HEK293T (cell line): ENCODE data around the gene NUDT14.

ENCODE experiments used
- CTCF ChIA-PET: fragments of 350-600 bp; formaldehyde crosslinking; extraction: SDS; loops from one replicate; lab custom pipeline; 2021; ENCODE audit warnings: antibody characterized with exemption, inconsistent platforms; lab: Yijun Ruan, JAX
- POLR2A ChIA-PET: fragments of 350-600 bp; formaldehyde crosslinking; extraction: SDS; loops from one replicate; lab custom pipeline; 2020; ENCODE audit warnings: antibody characterized with exemption, inconsistent platforms; lab: Yijun Ruan, JAX
- DNase-seq: peaks from one replicate; pipeline ENCODE4 v3.0.0; 2012; ENCODE audit warnings: mixed read lengths; ENCODE audit errors: extremely low spot score
- ARNT ChIP-seq: fragments of 450-650 bp; IDR thresholded peaks from 2 replicates; pipeline ENCODE4 v1.6.1; 2017; ENCODE audit warnings: mild to moderate bottlenecking
- BHLHE40 ChIP-seq: fragments of 450-650 bp; IDR thresholded peaks from 2 replicates; pipeline ENCODE4 v1.6.1; 2016; ENCODE audit warnings: mild to moderate bottlenecking, moderate library complexity, borderline replicate concordance
- CTBP1 ChIP-seq: fragments of 450-650 bp; IDR thresholded peaks from 2 replicates; pipeline ENCODE4 v1.6.1; 2016; ENCODE audit warnings: borderline replicate concordance
- ELF4 ChIP-seq: fragments of 450-650 bp; IDR thresholded peaks from 2 replicates; pipeline ENCODE4 v1.6.1; 2017; ENCODE audit warnings: antibody characterized with exemption
- FOXA1 ChIP-seq: fragments of 450-650 bp; IDR thresholded peaks from 2 replicates; pipeline ENCODE4 v1.6.1; 2016; ENCODE audit warnings: mild to moderate bottlenecking
- FOXK2 ChIP-seq: fragments of 450-650 bp; IDR thresholded peaks from 2 replicates; pipeline ENCODE4 v1.6.1; 2016; ENCODE audit warnings: mild to moderate bottlenecking
- FOXM1 ChIP-seq: fragments of 450-650 bp; IDR thresholded peaks from 2 replicates; pipeline ENCODE4 v1.6.1; 2017; ENCODE audit warnings: mild to moderate bottlenecking, borderline replicate concordance
- HDGF ChIP-seq: fragments of 450-650 bp; IDR thresholded peaks from 2 replicates; pipeline ENCODE4 v1.6.1; 2017; ENCODE audit warnings: antibody characterized with exemption, borderline replicate concordance
- L3MBTL2 ChIP-seq: fragments of 450-650 bp; conservative IDR thresholded peaks from 2 replicates; pipeline ENCODE4 v1.6.1; 2016; ENCODE audit warnings: mild to moderate bottlenecking
- LEF1 ChIP-seq: fragments of 450-650 bp; IDR thresholded peaks from 2 replicates; pipeline ENCODE4 v1.6.1; 2017; ENCODE audit warnings: mild to moderate bottlenecking, borderline replicate concordance
- NFRKB ChIP-seq: fragments of 450-650 bp; IDR thresholded peaks from 2 replicates; pipeline ENCODE4 v1.6.1; 2016; ENCODE audit warnings: mild to moderate bottlenecking, moderate library complexity
- SP1 ChIP-seq: fragments of 450-650 bp; IDR thresholded peaks from 2 replicates; pipeline ENCODE4 v1.6.1; 2017
- SUZ12 ChIP-seq: fragments of 450-650 bp; IDR thresholded peaks from 2 replicates; pipeline ENCODE4 v1.6.1; 2016; ENCODE audit warnings: mild to moderate bottlenecking
- TARDBP ChIP-seq: fragments of 450-650 bp; IDR thresholded peaks from 2 replicates; pipeline ENCODE4 v1.6.1; 2016
- ZNF384 ChIP-seq: fragments of 450-650 bp; IDR thresholded peaks from 2 replicates; pipeline ENCODE4 v1.6.1; 2016
- TF ChIP-seq, protein P1 (sequence below): fragments of 450-650 bp; IDR thresholded peaks from 2 replicates; pipeline ENCODE4 v1.6.1; 2016

Gene NUDT14

GRCh38 chr14:105179191-105179590 is 1.9 kb downstream of the NUDT14 start:
- ChIA-PET CTCF (interaction anchor here (0.6 kb wide), 1 partner anchor 72 kb away, joined by 4 read pairs; no protein-coding TSS in a partner anchor), POLR2A (interaction anchor here (3.8 kb wide), 1 partner anchor 8 kb away, joined by 21 read pairs; no protein-coding TSS in a partner anchor)
- no peak for DNase-seq
- TF ChIP-seq, protein P1, sequence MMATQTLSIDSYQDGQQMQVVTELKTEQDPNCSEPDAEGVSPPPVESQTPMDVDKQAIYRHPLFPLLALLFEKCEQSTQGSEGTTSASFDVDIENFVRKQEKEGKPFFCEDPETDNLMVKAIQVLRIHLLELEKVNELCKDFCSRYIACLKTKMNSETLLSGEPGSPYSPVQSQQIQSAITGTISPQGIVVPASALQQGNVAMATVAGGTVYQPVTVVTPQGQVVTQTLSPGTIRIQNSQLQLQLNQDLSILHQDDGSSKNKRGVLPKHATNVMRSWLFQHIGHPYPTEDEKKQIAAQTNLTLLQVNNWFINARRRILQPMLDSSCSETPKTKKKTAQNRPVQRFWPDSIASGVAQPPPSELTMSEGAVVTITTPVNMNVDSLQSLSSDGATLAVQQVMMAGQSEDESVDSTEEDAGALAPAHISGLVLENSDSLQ, result no peak
- no peak for TF ChIP-seq LEF1
- TF ChIP-seq SP1, result no peak
- no peak for TF ChIP-seq TARDBP
- no peak for TF ChIP-seq ARNT
- TF ChIP-seq SUZ12, result no peak
- no peak for TF ChIP-seq FOXA1
- no peak for TF ChIP-seq NFRKB
- no peak for TF ChIP-seq L3MBTL2
- no peak for TF ChIP-seq HDGF
- no peak for TF ChIP-seq CTBP1
- no peak for TF ChIP-seq ELF4
- TF ChIP-seq BHLHE40, result no peak
- no peak for TF ChIP-seq FOXK2
- TF ChIP-seq FOXM1, result no peak
- no peak for TF ChIP-seq ZNF384

DNA sequence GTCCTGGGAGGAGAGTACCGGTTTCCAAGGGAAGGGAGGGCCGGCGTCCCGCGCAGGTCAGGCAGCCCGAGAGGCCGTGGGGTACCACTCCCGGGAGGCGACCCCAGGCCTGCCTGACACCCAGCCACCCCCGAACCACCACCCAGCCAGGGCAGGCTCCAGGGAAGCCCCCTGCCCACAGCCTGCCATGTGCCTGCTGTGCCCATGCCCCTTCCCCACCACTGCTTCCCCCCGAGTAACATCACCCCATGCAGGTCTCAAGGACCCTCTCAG is 2.3 kb downstream of the NUDT14 start:
- ChIA-PET CTCF (interaction anchor here (0.6 kb wide), 1 partner anchor 71 kb away, joined by 4 read pairs; no protein-coding TSS in a partner anchor), POLR2A (interaction anchor here (3.8 kb wide), 1 partner anchor 8 kb away, joined by 21 read pairs; no protein-coding TSS in a partner anchor)
- no peak for DNase-seq
- TF ChIP-seq FOXA1 (no peak), BHLHE40 (no peak), NFRKB (no peak), CTBP1 (no peak), ARNT (no peak), ELF4 (no peak), TARDBP (no peak), L3MBTL2 (no peak), ZNF384 (no peak), LEF1 (no peak), HDGF (no peak), SUZ12 (no peak)
- TF ChIP-seq, protein P1, result no peak

GRCh38 chr14:105178069-105178867 is 2.8 kb downstream of the NUDT14 start:
- no peak for TF ChIP-seq LEF1
- no peak for DNase-seq
- ChIA-PET POLR2A (no interaction called here), CTCF (interaction anchor here (0.6 kb wide), 1 partner anchor 71 kb away, joined by 4 read pairs; no protein-coding TSS in a partner anchor)

DNA sequence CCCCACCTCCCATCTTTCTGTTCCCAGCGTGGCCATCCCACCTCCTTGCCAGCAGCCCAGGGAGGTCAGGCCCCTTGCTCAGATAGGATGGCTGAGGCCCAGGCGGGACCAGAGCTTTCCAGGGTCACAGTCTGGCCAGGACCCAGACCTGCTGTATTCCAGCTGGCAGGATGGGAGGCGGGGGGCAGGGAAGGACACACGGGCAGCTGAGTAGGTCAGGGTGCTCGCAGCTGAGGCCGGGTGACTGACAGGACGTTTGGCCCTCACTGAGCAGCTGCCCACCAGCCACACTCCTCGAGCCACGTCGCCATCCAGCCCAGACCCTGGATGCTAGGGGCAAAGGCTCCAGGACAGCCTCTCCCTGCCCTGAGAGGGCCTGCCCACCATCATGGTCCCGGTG is 4.0 kb downstream of the NUDT14 start:
- TF ChIP-seq FOXK2 (no peak), SUZ12 (no peak), LEF1 (no peak), ELF4 (no peak), FOXA1 (no peak), ZNF384 (no peak), L3MBTL2 (no peak), SP1 (no peak), FOXM1 (no peak), NFRKB (no peak), TARDBP (no peak), ARNT (no peak)
- TF ChIP-seq, protein P1, result no peak
- DNase-seq, result no peak
- CTCF ChIA-PET, result no interaction called here
- POLR2A ChIA-PET, result no interaction called here

- POLR2A ChIA-PET, result no interaction called here
- TF ChIP-seq FOXM1 (no peak), ZNF384 (no peak), HDGF (no peak), FOXK2 (no peak), FOXA1 (no peak), LEF1 (no peak), SUZ12 (no peak), BHLHE40 (no peak), L3MBTL2 (no peak), NFRKB (no peak), ARNT (no peak)
- CTCF ChIA-PET, result interaction anchor here (1.1 kb wide), 1 partner anchor 115 kb away, joined by 3 read pairs; no protein-coding TSS in a partner anchor
- no peak for DNase-seq
These were observed 4.6 kb downstream of the NUDT14 start for GRCh38 chr14:105176513-105176912.
